Tongue (tissue), 2 donors: Measurements from ENCODE around the gene CDX2. TPM values are rescaled to one million over a fixed set of nuclear protein-coding genes. Genes with fewer than 3 reads are reported as not detected.
"Not testable (repeated sequence)": the region's sequence is repeated elsewhere in the genome, so short reads cannot be mapped to it uniquely, and the experiment has no call there.

ENCODE experiments used
- DNase-seq: peaks from one replicate; pipeline ENCODE4 v3.0.0-alpha.2; 2015
- total RNA-seq: library from RNA; depleted of rRNA; stranded (reverse); fragments of >200 nt; gene quantifications from one replicate; pipeline ENCODE4 v1.2.3, GENCODE V29; 2014

CDX2 gene
- total RNA-seq, result not detected

GRCh38 chr13:27969082-27969865 is at the start of gene CDX2:
Gene CDX2 (minus strand): TSS chr13:27969315. CDS start chr13:27969006, 309 bp downstream.
- DNase-seq, result no peak

- DNase-seq, result no peak
These were observed 45.2 kb upstream of the CDX2 start for GRCh38 chr13:28014301-28014700.

DNA sequence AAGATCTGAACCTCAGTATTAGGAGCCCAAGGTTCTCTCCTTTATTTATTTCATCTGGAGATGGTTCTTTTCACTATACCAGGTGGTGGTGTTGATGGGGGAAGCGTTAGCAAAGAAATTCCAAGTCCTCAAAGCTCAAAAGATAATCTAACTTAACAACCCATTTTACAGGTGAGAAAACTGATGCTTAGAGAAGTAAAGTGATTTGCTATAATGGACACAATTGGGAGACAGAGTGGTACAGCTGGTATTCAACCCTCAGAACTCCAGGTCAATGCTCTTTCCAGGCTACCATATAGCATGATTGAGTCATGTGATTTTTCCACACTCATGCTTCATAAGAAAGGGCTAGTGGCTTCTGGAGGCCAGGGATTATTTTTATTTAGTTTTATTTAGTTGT is 44.4 kb upstream of the CDX2 start:
- no peak for DNase-seq

DNA sequence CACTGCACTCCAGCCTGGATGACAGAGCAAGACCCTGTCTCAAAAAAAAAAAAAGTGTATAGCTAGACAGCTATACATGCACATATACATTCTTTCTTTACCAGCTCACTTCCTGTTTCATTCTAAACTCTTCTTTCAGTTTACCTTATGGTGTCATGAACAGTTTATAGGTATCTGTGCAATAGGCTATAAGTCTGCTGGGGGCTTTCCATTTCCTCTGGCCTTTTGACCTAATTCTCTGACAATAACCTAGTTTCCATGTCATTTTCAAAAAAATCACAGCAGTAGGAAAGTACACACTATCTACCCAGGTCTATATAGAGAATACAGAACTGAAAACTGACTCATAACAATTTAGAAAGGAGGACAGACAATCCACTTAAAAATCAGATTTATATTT is 43.8 kb upstream of the CDX2 start:
- DNase-seq, result no peak

DNA sequence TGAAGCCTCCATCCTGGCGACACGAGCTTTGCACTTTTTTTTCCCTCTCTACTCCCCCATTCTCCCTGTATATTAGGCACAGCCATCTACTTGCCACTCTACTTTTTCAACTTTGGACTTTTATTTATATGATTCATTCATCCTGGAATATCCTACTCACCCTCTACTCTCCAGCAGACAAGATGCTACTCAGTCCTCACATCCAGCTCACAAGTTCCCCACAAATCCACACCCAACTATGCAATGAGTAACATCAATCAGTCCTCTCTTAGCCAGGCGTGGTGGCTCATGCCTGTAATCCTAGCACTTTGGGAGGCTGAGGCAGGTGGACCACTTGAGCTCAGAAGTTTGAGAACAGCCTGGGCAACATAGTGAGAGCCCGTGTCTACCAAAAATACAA is 43.3 kb upstream of the CDX2 start:
- DNase-seq, result no peak

GRCh38 chr13:28010046-28010445 is 40.9 kb upstream of the CDX2 start:
- no peak for DNase-seq

GRCh38 chr13:28005016-28005415 is 35.9 kb upstream of the CDX2 start:
- DNase-seq, result not testable (repeated sequence)

DNA sequence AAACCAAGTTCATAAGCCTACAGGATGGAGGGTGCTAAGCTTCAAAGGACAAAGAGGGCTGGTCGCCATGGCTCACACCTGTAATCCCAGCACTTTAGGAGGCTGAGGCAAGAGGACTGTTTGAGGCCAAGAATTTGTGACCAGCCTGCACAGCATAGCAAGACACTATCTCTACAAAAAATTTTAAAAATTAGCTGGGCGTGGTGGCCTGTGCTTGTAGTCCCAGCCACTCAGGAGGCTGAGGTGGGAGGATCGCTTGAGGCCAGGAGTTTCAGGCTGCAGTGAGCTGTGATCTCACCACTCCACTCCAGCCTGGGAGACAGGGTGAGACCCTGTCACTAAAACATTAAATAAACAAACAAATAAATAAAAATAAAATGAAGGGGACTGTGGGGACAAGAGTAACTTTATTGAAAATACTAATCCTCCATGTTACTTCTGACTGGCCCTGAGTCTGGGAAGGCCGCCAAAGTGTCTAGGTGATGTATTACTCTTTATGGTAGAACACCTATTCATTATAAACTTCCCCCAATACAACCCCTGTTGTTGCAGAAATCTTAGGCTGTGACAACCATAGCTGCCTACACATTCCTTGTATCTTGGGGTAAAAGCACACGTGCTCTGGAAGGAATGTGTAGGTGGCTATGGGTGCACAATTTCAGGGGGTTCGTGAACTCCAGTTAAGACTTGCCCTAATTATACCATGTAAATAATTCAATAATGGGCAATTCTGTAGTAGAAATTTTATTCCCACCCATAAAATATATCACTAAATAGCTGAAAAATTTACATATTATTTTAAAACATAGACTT is 34.0 kb upstream of the CDX2 start:
- no peak for DNase-seq

DNA sequence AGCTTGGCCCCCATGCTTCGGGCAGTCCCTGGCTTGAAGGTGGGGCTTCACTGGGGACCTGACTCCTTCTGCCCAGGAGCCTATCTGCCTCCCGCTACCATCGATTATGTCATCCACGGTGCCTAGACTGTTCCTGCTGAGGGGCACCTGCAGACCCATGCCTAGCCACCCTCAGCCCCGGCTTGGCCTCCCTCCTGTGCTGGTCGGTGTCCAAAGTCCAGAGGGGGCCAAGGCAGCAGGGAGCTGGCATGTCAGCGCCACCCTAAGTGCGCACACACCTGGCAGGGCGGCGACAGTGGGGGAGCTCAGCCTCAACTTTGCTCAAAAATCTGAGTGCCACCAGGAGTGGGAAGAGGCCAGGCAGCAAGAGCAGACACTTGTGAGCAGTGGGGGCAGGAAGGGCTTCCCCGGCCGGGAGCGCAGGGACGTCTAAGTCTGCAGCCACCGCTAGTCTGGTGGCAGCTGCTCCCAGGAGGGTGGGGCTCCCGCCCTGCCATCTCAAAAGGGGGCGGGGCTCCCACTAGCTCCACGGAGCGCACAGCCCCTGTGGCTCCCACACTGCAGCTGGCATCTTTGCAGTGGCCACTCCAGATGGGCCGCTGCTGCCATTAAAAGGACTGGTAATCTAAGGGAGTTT is 32.8 kb upstream of the CDX2 start:
- no peak for DNase-seq

- no peak for DNase-seq
These were observed 31.9 kb upstream of the CDX2 start for GRCh38 chr13:28001049-28001448.

- DNase-seq, result no peak
These were observed 31.5 kb upstream of the CDX2 start for GRCh38 chr13:28000567-28000966.

- peak; percentile 62 for DNase-seq
These were observed 28.9 kb upstream of the CDX2 start for GRCh38 chr13:27997904-27998522.

DNA sequence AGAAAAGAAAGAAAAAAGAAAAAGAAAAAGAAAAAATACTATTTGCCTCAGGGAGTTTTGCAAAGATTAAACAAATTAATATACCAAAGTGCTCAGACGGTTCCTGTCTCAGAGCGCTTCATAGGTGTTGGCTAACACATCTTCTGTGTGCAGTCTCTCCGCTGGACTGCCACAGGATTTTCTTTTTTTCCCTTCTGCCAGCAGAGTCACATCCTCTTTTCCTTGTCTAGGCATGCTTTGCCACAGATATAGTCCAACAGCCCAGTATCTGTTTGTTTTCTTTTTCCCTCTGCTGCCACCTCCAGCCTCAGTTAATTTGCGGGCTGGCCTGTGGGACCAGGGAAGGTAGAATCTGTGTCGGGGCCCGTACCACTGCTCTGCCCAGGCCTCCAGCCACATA is 22.8 kb upstream of the CDX2 start:
- no peak for DNase-seq

GRCh38 chr13:27988520-27988919 is 19.4 kb upstream of the CDX2 start, which contains the start of gene URAD:
Gene URAD (minus strand): TSS chr13:27988693. CDS start chr13:27988637, 56 bp downstream.
- DNase-seq, result no peak

DNA sequence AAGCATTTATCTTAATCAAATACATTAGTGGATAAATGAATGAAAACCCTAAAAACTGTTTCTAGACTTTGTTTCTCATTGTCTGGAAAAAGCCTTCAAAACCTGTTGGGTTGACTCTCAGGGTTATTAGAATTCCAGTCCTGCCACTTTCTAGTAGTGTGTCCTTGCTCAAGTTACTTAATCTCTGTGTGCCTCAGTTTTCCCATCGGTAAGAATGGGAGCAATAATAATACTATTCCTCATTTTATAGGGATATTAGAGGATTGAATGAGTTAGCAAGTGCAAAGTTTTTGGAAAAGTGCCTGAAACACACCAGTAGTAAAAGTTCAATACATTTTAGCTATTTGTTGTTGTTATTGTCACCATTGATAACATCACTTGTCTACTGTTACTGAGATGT is 16.5 kb upstream of the CDX2 start:
- DNase-seq, result no peak

DNA sequence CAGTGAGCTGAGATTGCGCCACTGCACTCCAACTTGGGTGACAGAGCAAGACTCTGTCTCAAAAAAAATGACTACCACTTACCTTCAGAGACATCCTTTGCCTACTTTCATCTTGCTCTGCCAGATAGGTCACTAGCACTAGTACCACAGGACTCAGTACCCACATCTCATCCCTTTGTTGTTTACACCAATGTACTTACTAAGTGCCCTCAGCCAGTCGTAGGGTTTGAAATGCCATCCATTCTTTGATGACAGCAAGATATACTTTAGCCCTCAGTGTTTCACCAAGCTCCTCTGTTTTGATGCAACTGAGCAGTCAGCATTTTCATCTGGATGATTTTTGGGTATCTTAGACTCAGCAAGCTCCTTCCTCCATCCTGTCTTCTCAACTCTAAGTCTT is 13.2 kb upstream of the CDX2 start:
- DNase-seq, result no peak

GRCh38 chr13:27981006-27981708 is 12.0 kb upstream of the CDX2 start:
- no peak for DNase-seq

- no peak for DNase-seq
These were observed 11.3 kb upstream of the CDX2 start for GRCh38 chr13:27980280-27980998.

- DNase-seq, result no peak
These were observed 10.7 kb upstream of the CDX2 start for GRCh38 chr13:27979765-27980279.

GRCh38 chr13:27979001-27979643 is 10.0 kb upstream of the CDX2 start:
- DNase-seq, result no peak
